GM21447 (cell line): ENCODE results near the gene ATP8B4.

ENCODE experiments used
- ATAC-seq: cut with Tn5 transposase; IDR thresholded peaks from one replicate; pipeline ENCODE4 v1.9.1; 2021; ENCODE audit not compliant: unreplicated experiment

Gene ATP8B4

GRCh38 chr15:49870472-49870871 lies 248.6 kb downstream of the ATP8B4 start:
- no peak for ATAC-seq

- ATAC-seq: no peak
These were observed 250.7 kb downstream of the ATP8B4 start for GRCh38 chr15:49868348-49868747.

GRCh38 chr15:49865925-49866757 lies 252.9 kb downstream of the ATP8B4 start:
- no peak for ATAC-seq

- ATAC-seq: no peak
These were observed 254.8 kb downstream of the ATP8B4 start for GRCh38 chr15:49864251-49864650.

GRCh38 chr15:49863431-49864224 lies 255.4 kb downstream of the ATP8B4 start:
- ATAC-seq: no peak

DNA sequence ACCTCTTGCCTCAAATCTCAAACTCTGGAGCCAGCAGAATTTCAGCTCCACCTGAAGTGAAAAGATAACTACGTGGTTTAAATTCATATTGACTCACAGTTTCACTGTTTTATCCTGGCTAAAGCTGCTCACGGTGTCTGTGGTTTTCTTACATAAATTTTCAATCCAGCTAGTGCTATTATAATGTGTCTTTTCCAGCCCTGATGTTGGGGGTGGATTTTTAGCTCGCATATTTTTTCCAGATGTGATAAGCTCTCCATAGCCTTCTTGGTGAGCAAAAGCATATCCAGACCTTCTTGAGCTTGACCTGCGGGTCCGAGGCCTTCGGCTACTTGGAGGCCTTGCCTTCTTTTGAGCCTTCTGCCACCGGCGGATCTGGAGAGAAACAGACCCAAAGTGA lies 258.9 kb downstream of the ATP8B4 start:
- ATAC-seq: no peak

DNA sequence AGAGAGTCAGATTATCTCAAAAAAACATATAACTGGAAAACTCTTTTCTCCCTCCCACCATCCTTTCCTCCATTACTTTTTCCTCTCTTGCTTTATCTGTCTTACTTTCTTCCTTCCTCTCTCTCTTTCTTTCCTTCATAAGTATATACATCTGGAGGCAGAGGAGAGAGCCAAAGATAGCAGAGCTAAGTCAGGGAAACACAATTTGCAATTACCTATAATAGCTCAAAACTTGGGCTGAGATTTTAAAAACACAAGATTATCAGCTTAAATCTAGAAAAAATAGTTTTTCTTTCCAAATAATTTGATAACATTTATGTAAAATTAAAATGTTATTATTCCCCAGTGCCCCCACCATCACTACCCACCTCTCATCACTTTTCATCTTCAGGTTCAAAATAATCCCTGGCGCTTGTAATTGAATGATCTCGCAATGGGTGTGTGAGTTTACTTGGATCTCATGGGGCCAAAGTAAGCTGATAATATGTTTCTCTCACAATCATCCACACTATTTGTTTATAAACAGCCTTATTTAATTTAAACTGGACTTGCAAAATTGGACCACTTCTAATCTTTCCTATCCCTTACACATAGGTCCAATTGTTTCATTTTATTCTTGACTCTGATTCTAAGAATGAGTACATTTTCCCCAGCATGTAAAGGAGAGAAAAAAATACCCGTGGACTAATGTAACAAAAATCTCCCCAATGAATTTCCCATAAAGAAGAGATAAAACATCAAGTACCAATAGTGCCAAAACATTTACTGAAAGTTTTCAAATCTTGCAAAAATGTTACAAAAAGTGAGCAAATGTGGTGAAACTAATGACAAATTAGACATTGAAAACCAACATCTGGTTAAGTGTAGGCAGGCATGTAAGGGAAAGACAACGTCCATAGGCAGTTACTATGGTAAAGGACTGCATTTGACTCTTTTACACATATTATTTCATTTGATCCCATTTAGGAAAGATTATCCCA lies 261.2 kb downstream of the ATP8B4 start:
- no peak for ATAC-seq

DNA sequence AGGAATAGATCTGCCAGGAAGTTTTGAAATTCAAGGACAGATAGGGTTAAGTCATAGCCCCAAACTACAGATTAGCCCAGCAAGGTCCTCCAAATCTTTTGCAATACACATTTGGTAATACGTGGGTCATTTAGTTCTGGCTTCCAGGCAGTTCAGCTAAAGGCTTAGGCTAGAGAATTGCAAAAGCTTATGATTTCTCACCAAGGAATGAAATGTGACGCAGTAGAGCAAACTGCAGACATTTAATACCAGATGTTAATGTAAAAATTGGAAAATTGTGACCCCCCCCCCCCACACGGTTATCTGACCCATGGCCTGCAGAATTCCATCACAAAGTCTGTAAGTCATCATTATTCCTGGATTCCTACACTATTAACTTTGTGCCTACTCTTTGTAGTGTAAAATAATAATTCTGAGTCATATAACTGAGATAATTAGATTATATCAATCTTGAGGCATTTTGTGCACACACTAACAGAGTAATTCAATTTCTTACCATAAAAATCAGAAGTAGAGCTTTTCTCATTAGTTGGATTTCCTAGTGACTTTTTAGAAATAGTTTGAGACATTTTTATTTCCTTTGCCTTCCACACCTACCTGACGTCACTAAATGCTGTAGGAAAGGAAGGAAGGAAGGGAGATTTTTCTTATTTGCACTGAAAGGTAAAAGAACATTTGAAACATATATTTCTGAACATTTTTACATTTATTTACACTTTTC lies 263.0 kb downstream of the ATP8B4 start:
- no peak for ATAC-seq

DNA sequence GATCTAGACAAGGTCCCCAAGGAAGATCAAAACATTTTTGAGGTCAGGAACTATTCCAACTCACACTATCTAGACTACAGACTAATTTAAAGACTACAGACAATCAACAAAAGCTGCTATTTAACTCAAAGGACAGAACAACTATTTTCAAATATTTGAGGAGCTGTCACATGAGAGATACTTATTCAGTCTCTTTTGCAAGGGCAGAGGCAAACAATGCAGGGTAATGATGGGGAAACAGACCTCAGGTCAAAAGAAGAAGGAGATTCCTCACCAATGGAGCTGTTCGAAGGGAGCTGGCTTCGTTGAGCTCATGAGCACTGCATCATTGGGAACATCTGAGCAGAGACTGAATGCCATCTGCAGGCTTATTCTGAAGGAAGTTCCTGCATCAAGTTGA lies 266.3 kb downstream of the ATP8B4 start:
- no peak for ATAC-seq

- ATAC-seq: no peak
These were observed 270.2 kb downstream of the ATP8B4 start for GRCh38 chr15:49848807-49849206.

GRCh38 chr15:49848282-49848724 lies 270.7 kb downstream of the ATP8B4 start:
- no peak for ATAC-seq

GRCh38 chr15:49847423-49848281 lies 271.4 kb downstream of the ATP8B4 start:
- ATAC-seq: no peak

DNA sequence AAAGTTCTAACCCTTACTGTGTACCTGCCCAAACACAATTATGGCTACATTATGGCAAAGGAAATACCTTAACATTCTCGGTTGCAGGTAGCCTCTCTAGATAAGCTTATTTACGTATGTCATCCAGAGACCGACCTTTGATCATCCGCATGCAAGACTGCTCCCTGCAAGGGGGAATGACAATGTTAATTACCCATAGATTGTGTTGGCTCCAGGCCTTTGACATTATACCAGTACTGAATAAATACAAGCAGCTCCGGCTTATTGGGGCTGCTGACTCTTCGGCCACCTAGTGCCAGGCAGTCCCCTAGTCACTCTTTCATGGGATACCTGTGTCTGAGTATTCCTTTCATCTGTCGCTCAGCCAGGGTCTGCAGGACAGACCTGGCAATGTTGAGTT lies 274.6 kb downstream of the ATP8B4 start:
- ATAC-seq: no peak

- ATAC-seq: no peak
These were observed 275.3 kb downstream of the ATP8B4 start for GRCh38 chr15:49843725-49844124.

GRCh38 chr15:49842031-49842730 lies 276.9 kb downstream of the ATP8B4 start:
- ATAC-seq: no peak

GRCh38 chr15:49832511-49832910 lies 286.5 kb downstream of the ATP8B4 start:
- no peak for ATAC-seq

- no peak for ATAC-seq
These were observed 287.6 kb downstream of the ATP8B4 start for GRCh38 chr15:49831206-49831965.

DNA sequence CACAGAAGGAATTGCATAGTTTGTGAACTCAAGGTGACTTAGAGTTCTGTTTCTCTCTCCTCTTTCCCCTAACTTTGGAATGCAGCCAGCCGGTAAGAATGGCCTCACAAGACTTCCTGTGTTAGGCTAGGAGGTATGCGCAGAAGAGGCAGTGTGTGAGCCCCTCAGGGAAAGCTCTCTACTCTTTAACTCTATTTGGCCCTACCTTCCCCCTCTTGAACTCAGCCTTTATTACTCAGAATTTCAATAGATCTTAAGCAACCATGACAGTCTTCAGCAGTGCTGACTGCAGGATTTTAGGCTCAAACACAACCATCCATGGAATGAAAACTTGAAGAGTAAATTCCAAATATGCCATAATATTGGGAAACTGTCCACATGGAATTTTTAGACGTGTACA lies 288.6 kb downstream of the ATP8B4 start:
- ATAC-seq: no peak
